ENCODE data around the gene GRIK3.

Gene GRIK3

DNA sequence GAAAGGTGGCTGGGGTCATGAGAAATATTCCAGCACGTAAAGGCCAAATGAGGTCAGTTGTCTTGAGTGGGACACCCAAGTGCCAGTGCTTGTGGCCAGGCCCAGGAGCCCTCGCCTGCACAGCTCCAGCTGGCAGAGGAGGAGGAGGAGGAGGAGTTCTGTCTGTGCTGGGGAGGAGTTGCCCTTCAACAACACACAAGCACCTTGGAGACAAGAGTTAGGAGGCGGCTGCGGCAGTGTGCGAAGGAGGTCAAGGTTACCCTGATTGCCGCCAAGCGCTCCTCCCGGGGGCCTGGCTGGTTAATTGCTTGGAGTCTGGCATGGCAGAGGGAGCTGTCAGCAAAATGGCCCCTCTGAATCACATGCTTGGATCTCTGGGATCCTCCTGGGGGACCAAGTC is 45.1 kb downstream of the GRIK3 start:
- no peak for DNase-seq (ENCODE audit: low read depth)
- TF ChIP-seq, protein P1, sequence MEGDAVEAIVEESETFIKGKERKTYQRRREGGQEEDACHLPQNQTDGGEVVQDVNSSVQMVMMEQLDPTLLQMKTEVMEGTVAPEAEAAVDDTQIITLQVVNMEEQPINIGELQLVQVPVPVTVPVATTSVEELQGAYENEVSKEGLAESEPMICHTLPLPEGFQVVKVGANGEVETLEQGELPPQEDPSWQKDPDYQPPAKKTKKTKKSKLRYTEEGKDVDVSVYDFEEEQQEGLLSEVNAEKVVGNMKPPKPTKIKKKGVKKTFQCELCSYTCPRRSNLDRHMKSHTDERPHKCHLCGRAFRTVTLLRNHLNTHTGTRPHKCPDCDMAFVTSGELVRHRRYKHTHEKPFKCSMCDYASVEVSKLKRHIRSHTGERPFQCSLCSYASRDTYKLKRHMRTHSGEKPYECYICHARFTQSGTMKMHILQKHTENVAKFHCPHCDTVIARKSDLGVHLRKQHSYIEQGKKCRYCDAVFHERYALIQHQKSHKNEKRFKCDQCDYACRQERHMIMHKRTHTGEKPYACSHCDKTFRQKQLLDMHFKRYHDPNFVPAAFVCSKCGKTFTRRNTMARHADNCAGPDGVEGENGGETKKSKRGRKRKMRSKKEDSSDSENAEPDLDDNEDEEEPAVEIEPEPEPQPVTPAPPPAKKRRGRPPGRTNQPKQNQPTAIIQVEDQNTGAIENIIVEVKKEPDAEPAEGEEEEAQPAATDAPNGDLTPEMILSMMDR (conservative IDR thresholded peaks at IDR 0.05; ENCODE audit: low read depth, low read length): no peak
- no peak overlapping the region for H3K4me3 ChIP-seq (ENCODE audit: low read depth, low read length)

DNA sequence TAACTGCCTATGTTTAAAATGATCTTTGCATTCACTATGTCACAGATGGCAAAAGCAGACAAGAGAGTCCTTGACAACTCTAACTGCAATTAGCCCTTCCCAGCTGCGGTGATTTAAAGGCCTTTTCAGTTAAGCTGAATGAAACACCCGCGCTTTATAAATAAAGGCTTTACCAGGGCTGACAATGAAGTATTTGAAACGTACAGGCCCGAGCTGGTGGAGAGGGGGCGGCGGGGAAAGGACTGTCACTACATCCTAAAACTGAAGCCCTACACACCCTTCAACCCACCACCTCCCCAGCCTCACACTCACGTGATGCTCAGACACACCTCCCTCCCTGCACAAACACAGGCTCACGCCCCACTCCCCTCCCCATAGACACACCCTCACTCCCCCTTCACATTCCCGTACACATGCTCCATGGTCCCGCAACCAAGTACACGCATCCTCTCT is 45.5 kb downstream of the GRIK3 start:
- no peak overlapping the region for H3K4me3 ChIP-seq (ENCODE audit: low read depth, low read length)
- TF ChIP-seq, protein P1 (conservative IDR thresholded peaks at IDR 0.05; ENCODE audit: low read depth, low read length): no peak
- DNase-seq (ENCODE audit: low read depth): no peak

DNA sequence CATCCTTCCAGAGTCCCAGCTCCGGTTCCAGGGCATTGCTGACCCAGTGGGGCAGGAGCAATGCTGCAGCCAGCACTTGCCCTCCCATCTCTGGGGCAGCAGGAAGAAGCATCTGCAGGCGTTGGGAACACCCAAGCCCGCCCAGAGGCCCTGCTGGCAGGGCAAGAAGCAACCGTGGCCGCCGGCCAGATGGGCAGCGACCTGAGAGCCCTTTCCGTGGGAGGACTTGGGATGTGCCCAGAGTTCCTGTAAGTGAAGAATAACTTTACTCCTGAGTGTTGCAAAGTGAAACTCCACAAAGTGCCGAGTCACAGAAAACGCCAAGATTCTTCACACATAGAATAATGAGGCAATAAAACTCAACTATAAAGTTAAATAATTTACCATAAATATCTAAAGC is 46.0 kb downstream of the GRIK3 start:
- TF ChIP-seq, protein P1 (conservative IDR thresholded peaks at IDR 0.05; ENCODE audit: low read depth, low read length): no peak
- H3K4me3 ChIP-seq (ENCODE audit: low read depth, low read length): no peak overlapping the region
- DNase-seq (ENCODE audit: low read depth): no peak

DNA sequence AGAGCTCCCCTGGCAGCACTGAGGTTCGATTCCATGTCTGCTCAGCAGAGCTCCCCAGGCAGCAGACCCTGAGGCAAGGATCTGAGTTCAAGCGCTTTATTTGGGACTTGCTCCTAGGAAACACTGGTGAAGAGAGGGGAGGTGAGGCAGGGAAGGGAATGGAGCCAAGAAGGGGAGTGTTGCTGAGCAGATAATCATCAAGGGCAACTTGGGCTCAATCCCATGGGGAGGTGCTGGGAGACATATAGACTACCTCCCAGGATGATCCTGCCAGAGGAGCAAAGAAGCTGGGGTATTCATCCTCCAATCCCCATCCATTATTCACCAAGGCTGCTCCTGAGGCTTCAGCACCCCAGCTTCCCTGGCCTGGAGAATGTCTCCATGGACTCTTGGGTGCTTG is 47.0 kb downstream of the GRIK3 start:
- H3K4me3 ChIP-seq (ENCODE audit: low read depth, low read length): no peak overlapping the region

DNA sequence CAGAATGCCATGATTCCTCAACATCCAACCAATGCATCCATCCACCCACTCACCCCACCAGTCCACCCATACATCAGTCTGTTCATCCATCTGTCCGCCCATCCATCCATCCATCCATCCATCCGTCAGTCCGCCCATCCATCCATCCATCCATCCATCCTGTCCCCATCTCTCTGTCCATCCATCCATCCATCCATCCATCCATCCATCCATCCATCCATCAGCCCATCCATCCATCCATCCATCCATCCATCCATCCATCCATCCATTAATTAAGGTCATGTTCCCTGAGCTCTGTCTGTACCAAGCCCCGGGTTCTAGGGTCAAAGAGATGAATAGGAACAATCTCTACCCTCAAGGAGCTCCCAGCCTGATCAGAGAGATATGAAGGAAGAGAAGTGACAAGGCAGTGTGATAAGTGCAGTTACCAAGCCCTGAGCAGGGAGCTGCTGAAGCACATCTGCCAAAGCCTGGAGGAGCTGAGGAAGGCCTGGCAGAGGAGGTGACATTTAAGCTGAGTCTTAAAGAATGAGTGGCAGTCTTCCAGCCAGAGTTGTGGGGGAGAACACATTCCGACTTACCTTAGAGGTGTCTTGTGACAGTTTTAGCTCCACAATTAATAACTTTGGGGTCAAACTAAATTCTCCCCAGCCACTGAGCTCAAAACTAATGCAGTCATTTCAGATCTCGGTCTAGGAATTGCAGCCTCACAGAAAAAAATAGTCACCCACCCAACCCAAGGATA is 47.9 kb downstream of the GRIK3 start:
- no peak overlapping the region for H3K4me3 ChIP-seq (ENCODE audit: low read depth, low read length)
- no peak for DNase-seq (ENCODE audit: low read depth)
- TF ChIP-seq, protein P1 (conservative IDR thresholded peaks at IDR 0.05; ENCODE audit: low read depth, low read length): no peak

More for the DNA sequence above, 47.0 kb downstream of the GRIK3 start:
- DNase-seq (ENCODE audit: low read depth): no peak
- TF ChIP-seq, protein P1 (conservative IDR thresholded peaks at IDR 0.05; ENCODE audit: low read depth, low read length): no peak

DNA sequence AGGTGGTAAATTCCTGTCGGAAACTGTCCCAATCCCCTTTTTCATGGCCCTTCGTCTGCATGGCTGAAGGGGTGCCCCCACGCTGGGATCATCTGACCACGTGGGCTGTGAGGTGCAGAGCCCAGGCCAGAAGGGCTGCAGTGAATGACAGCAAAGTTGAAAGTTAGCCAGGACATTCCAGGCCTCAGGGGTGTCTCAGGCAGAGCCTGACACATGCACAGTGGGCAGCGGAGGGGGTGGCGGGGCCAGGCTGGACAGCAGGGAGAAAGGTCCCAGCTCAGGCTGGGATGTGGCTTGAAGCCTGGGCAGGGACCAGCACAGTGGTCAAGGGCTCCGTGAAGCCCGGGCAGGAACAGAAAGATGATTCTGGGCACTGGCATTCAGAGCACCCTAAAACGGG is 49.6 kb downstream of the GRIK3 start:
- no peak overlapping the region for H3K4me3 ChIP-seq (ENCODE audit: low read depth, low read length)
- no peak for DNase-seq (ENCODE audit: low read depth)
- TF ChIP-seq, protein P1 (conservative IDR thresholded peaks at IDR 0.05; ENCODE audit: low read depth, low read length): no peak

DNA sequence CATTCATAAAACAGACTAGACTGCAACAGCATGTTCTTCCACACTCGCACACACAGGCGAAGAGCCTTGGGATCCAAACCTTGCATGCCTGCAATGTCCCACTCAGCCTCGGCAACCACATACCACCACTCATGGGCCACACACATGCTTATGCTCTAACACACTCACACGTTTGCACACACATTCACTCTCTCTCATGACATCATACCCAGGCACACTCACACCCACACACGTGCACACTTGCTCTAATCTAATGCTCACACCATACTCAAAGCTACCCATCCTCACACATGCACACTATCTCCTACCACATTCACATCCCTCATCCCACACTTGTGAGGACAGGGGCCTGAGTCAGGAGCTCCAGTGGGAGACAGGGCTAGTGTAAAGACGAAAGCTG is 50.3 kb downstream of the GRIK3 start:
- TF ChIP-seq, protein P1 (conservative IDR thresholded peaks at IDR 0.05; ENCODE audit: low read depth, low read length): no peak
- no peak overlapping the region for H3K4me3 ChIP-seq (ENCODE audit: low read depth, low read length)

More for the DNA sequence above, 50.3 kb downstream of the GRIK3 start:
- DNase-seq (ENCODE audit: low read depth): no peak

Measured in choroid plexus epithelial cell (primary cell).